H1 (cell line): ENCODE results near the gene MUC4. TPM values are rescaled to one million over a fixed set of nuclear protein-coding genes. Genes with fewer than 3 reads are reported as not detected.

ENCODE experiments used
- CTCF ChIA-PET: fragments of 300-600 bp; sonication (Branson Sonifier 250); formaldehyde crosslinking; loops from one replicate; lab custom pipeline; 2021; ENCODE audit not compliant: partially characterized antibody; lab: Charles Lee
- POLR2A ChIA-PET: fragments of 300-600 bp; sonication (Branson Sonifier 250); formaldehyde crosslinking; loops from one replicate; lab custom pipeline; 2021; ENCODE audit warnings: inconsistent platforms; ENCODE audit not compliant: partially characterized antibody; lab: Charles Lee
- DNase-seq, 2 experiments: peaks; one replicate each; pipeline versions ENCODE4 v3.0.0 to v3.0.0-alpha.2; 2010 to 2022; ENCODE audit warnings: low spot score in 2 of 2, low read depth in 1 of 2, mixed read lengths in 1 of 2
- FAIRE-seq: peaks from 2 replicates; lab custom pipeline; 2011; peaks lifted over from hg19 to GRCh38; lab: Jason Lieb, UNC
- H2AFZ ChIP-seq: 2 replicates; pipeline ENCODE4 v1.8.1; 2012; ENCODE audit warnings: low read length, inconsistent platforms
- H2AK5ac ChIP-seq: 2 replicates; pipeline ENCODE4 v1.6.1; 2013; ENCODE audit warnings: low read depth, low read length
- H2BK120ac ChIP-seq: replicated peaks from 2 replicates; pipeline ENCODE3; 2013; ENCODE audit warnings: low read depth, low read length, inconsistent platforms
- H2BK12ac ChIP-seq: 2 replicates; pipeline ENCODE4 v1.6.1; 2013; ENCODE audit warnings: low read depth, low read length
- H2BK15ac ChIP-seq: 2 replicates; pipeline ENCODE4 v1.6.1; 2013; ENCODE audit warnings: low read length
- H2BK20ac ChIP-seq: 2 replicates; pipeline ENCODE4 v1.6.1; 2013; ENCODE audit warnings: low read length
- H2BK5ac ChIP-seq: 2 replicates; pipeline ENCODE4 v1.6.1; 2013; ENCODE audit warnings: low read depth, low read length
- H3K14ac ChIP-seq: 2 replicates; pipeline ENCODE4 v1.6.1; 2013; ENCODE audit warnings: inconsistent platforms; ENCODE audit not compliant: insufficient read length
- H3K18ac ChIP-seq: 2 replicates; pipeline ENCODE4 v1.6.1; 2013; ENCODE audit warnings: low read length; ENCODE audit errors: extremely low read depth
- H3K23ac ChIP-seq: 2 replicates; pipeline ENCODE4 v1.6.1; 2013; ENCODE audit warnings: inconsistent platforms; ENCODE audit not compliant: insufficient read length
- H3K23me2 ChIP-seq: 2 replicates; pipeline ENCODE4 v1.6.1; 2013; ENCODE audit warnings: low read depth, low read length
- H3K27ac ChIP-seq: 2 replicates; pipeline ENCODE4 v1.6.1; 2011; ENCODE audit warnings: low read depth, low read length, inconsistent platforms
- H3K27me3 ChIP-seq, 4 experiments: replicated peaks in 1 of 4; 1 replicate in 1 of 4; 2 replicates in 3 of 4; pipeline versions ENCODE4 v1.6.1 to v1.8.1; 2011 to 2013; ENCODE audit warnings: low read length in 3 of 4, mild to moderate bottlenecking in 3 of 4, inconsistent platforms in 2 of 4, mixed read lengths in 2 of 4, moderate library complexity in 1 of 4; ENCODE audit not compliant: control insufficient read depth in 3 of 4, insufficient read depth in 3 of 4; ENCODE audit errors: extremely low read depth in 1 of 4
- H3K36me3 ChIP-seq, 4 experiments: 2 replicates each; pipeline versions ENCODE4 v1.6.1 to v1.8.1; 2011 to 2013; ENCODE audit warnings: mild to moderate bottlenecking in 4 of 4, low read length in 3 of 4, moderate library complexity in 2 of 4, control low read depth in 1 of 4, inconsistent platforms in 1 of 4; ENCODE audit not compliant: insufficient read depth in 4 of 4, control insufficient read depth in 2 of 4
- H3K4ac ChIP-seq: replicated peaks from 2 replicates; pipeline ENCODE3; 2013; ENCODE audit warnings: low read length, low read depth, mixed read lengths, inconsistent platforms; ENCODE audit not compliant: insufficient read length
- H3K4me1 ChIP-seq, 4 experiments: replicated peaks in 1 of 4; 1 replicate in 1 of 4; 2 replicates in 3 of 4; pipeline versions ENCODE4 v1.6.1 to v1.8.1; 2011 to 2013; ENCODE audit warnings: low read length in 3 of 4, inconsistent platforms in 2 of 4, mixed read lengths in 1 of 4; ENCODE audit not compliant: insufficient read depth in 4 of 4, control insufficient read depth in 3 of 4
- H3K4me2 ChIP-seq, 2 experiments: 2 replicates each; pipeline versions ENCODE4 v1.6.1 to v1.8.1; 2011 to 2013; ENCODE audit warnings: low read depth in 2 of 2, low read length in 2 of 2, control low read depth in 1 of 2, inconsistent platforms in 1 of 2, mild to moderate bottlenecking in 1 of 2; ENCODE audit not compliant: insufficient read depth in 1 of 2
- H3K4me3 ChIP-seq, 4 experiments: fragments of 200-600, 300-600 bp in 1 of 4; sonication (generic), shearing (Covaris generic), sonication (Bioruptor Twin) in 1 of 4; 2 replicates each; pipeline versions ENCODE4 v1.5.1 to v1.8.1; 2011 to 2016; ENCODE audit warnings: low read length in 4 of 4, low read depth in 3 of 4, control low read depth in 2 of 4, inconsistent platforms in 2 of 4, mild to moderate bottlenecking in 2 of 4, mixed read lengths in 1 of 4, moderate library complexity in 1 of 4; ENCODE audit not compliant: insufficient read depth in 2 of 4; ENCODE audit errors: extremely low read depth in 1 of 4
- H3K56ac ChIP-seq: replicated peaks from 2 replicates; pipeline ENCODE3; 2013; ENCODE audit warnings: low read depth, mild to moderate bottlenecking, mixed read lengths, low read length, inconsistent platforms; ENCODE audit not compliant: insufficient read length
- H3K79me1 ChIP-seq: 2 replicates; pipeline ENCODE4 v1.6.1; 2013; ENCODE audit warnings: low read depth, low read length, control low read depth
- H3K79me2 ChIP-seq, 2 experiments: 2 replicates each; pipeline versions ENCODE4 v1.6.1 to v1.8.1; 2012 to 2013; ENCODE audit warnings: low read length in 2 of 2, mild to moderate bottlenecking in 2 of 2, inconsistent platforms in 1 of 2; ENCODE audit not compliant: insufficient read depth in 2 of 2, control insufficient read depth in 1 of 2
- H3K9ac ChIP-seq, 4 experiments: replicated peaks in 1 of 4; 1 replicate in 1 of 4; 2 replicates in 3 of 4; pipeline versions ENCODE4 v1.6.1 to v1.8.1; 2011 to 2013; ENCODE audit warnings: low read depth in 3 of 4, low read length in 3 of 4, control low read depth in 2 of 4, mild to moderate bottlenecking in 2 of 4, moderate library complexity in 2 of 4, inconsistent platforms in 1 of 4; ENCODE audit errors: extremely low read depth in 1 of 4
- H3K9me3 ChIP-seq, 2 experiments: 2 replicates each; pipeline versions ENCODE4 v1.6.1 to v1.8.1; 2012 to 2013; ENCODE audit warnings: mild to moderate bottlenecking in 2 of 2, moderate library complexity in 2 of 2, control low read depth in 1 of 2, inconsistent platforms in 1 of 2, low read depth in 1 of 2, low read length in 1 of 2, mixed read lengths in 1 of 2; ENCODE audit not compliant: insufficient read depth in 2 of 2
- H4K20me1 ChIP-seq, 2 experiments: replicated peaks in 1 of 2; 2 replicates each; pipeline versions ENCODE3 to v1.8.1; 2011 to 2013; ENCODE audit warnings: inconsistent platforms in 2 of 2, low read length in 2 of 2, mild to moderate bottlenecking in 1 of 2; ENCODE audit not compliant: insufficient read depth in 2 of 2, control insufficient read depth in 1 of 2
- H4K5ac ChIP-seq: 2 replicates; pipeline ENCODE4 v1.6.1; 2013; ENCODE audit warnings: low read length, low read depth, mixed read lengths, inconsistent platforms; ENCODE audit not compliant: insufficient read length
- H4K8ac ChIP-seq: 2 replicates; pipeline ENCODE4 v1.8.0; 2013; ENCODE audit warnings: mild to moderate bottlenecking, moderate library complexity, low read length, inconsistent platforms; ENCODE audit not compliant: insufficient read depth; ENCODE audit errors: extremely low read depth
- H4K91ac ChIP-seq: replicated peaks from 2 replicates; pipeline ENCODE3; 2013; ENCODE audit warnings: low read length, mixed read lengths, inconsistent platforms; ENCODE audit not compliant: insufficient read length
- MAFK ChIP-seq: IDR thresholded peaks from 2 replicates; pipeline ENCODE4 v1.6.1; 2012; ENCODE audit warnings: low read depth, mild to moderate bottlenecking, improper control_type of control experiment, low read length
- RAD21 ChIP-seq, 2 experiments: IDR thresholded peaks in 1 of 2; conservative IDR thresholded peaks in 1 of 2; 2 replicates each; pipeline ENCODE4 v1.6.1; 2011; ENCODE audit warnings: low read depth in 2 of 2, low read length in 2 of 2, improper control_type of control experiment in 1 of 2, inconsistent platforms in 1 of 2, mild to moderate bottlenecking in 1 of 2, moderate library complexity in 1 of 2
- SIX5 ChIP-seq: IDR thresholded peaks from 2 replicates; pipeline ENCODE4 v1.6.1; 2011; ENCODE audit warnings: mild to moderate bottlenecking, low read depth, low read length
- SP1 ChIP-seq: IDR thresholded peaks from 2 replicates; pipeline ENCODE4 v1.6.1; 2011; ENCODE audit warnings: low read depth, low read length
- WGBS, 2 experiments: shearing (Covaris generic) in 1 of 2; methylation state at CpG; one replicate each; pipeline versions ENCODE4 v1.1.6 to v1.1.7; 2013 to 2015; ENCODE audit warnings: low lambda C conversion rate in 2 of 2, mixed read lengths in 2 of 2, inconsistent platforms in 1 of 2, low coverage in 1 of 2, missing lambda C conversion rate in 1 of 2; ENCODE audit not compliant: insufficient replicate concordance in 2 of 2, insufficient coverage in 1 of 2, insufficient read length in 1 of 2; ENCODE audit errors: extremely low coverage in 1 of 2, missing lambda C conversion rate in 1 of 2; 5-methylcytosine and 5-hydroxymethylcytosine counted together
- polyA plus RNA-seq, 7 experiments: library from polyadenylated mRNA; depleted of rRNA in 3 of 7; stranded (reverse) in 5 of 7; unstranded in 2 of 7; fragments of >200 nt in 5 of 7; fragments of 200-250 nt in 2 of 7; gene quantifications; 1 replicate in 5 of 7; 2 replicates in 1 of 7; 4 replicates in 1 of 7; pipeline versions ENCODE4 v1.2.1 to v1.2.3, GENCODE V29; 2011 to 2013; ENCODE audit warnings: missing spikeins in 2 of 7, mixed read lengths in 2 of 7
- total RNA-seq: library from RNA; stranded (reverse); fragmentation: NEBNext Ultra II Directional; extraction: Animal tissue kit (Norgen Biotek cat#: 25700); gene quantifications from 2 replicates; pipeline ENCODE4 v1.2.1, GENCODE V29; 2021
- TF ChIP-seq, protein P1 (sequence below), 3 experiments: IDR thresholded peaks; 1 replicate in 2 of 3; 2 replicates in 1 of 3; pipeline versions ENCODE4 v1.5.1 to v1.6.1; 2011; ENCODE audit warnings: low read length in 3 of 3, mild to moderate bottlenecking in 3 of 3, inconsistent platforms in 2 of 3, low read depth in 1 of 3, moderate library complexity in 1 of 3; ENCODE audit not compliant: insufficient read depth in 1 of 3; ENCODE audit errors: control extremely low read depth in 1 of 3

The MUC4 gene
- total and polyA plus RNA-seq, 2 of the 8 experiments (the other 6 are each of a cell fraction or from before 2014, with no cell fraction given), result 0.89 to 2.0 TPM

DNA sequence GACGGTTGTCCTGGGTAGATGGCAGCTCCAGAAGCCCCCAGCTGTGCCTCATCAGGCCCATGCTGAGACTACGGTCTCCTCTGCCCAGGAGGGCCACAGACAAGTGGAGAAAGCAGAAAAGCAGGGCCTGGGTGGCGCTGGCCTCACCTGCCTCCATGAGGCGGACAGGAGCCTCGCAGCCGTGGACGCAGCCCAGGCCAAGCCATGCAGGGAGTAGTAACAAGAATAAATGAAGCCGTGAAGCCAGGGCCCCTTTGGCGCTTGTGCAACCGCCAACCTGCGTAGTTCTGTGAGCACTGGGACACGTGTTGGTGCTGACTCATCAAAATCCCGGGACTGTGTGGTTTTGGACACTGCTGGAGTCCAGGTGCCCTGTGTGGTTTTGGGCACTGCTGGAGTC is 12.3 kb upstream of the MUC4 start:
- no peak overlapping the region for H4K91ac ChIP-seq

More for the DNA sequence above, 12.3 kb upstream of the MUC4 start:
- ChIA-PET POLR2A (no interaction called here), CTCF (no interaction called here)
- no peak overlapping the region for H3K4ac ChIP-seq
- WGBS, 2 experiments, result 87% methylated on average over 13 of the region's 13 CpGs; no CpG with 5 or more reads in 1 of the 2 experiments
- no peak overlapping the region for H4K8ac ChIP-seq
- no peak overlapping the region for H2BK120ac ChIP-seq
- H3K79me1 ChIP-seq, result no peaks in the 10 kb centered on the region
- H3K27me3 ChIP-seq, result no peaks in the 10 kb centered on the region
- H3K56ac ChIP-seq, result no peak overlapping the region
- H3K4me1 ChIP-seq, result no peaks in the 10 kb centered on the region; a peak in 1 of 7 replicates
- H3K23me2 ChIP-seq, result no peaks in the 10 kb centered on the region
- no peaks in the 10 kb centered on the region for H3K9me3 ChIP-seq
- no peak overlapping the region for H3K23ac ChIP-seq
- no peak overlapping the region for H4K5ac ChIP-seq
- no peak overlapping the region for H3K14ac ChIP-seq
- TF ChIP-seq MAFK (peak; percentile 60), SIX5 (no peak), RAD21 (IDR thresholded peaks at IDR 0.05 in 1 of 2, conservative IDR thresholded peaks at IDR 0.05 in 1 of 2; ENCODE audit: low read depth in 2 of 2, low read length in 2 of 2) (peak; percentile 24 to 37; a peak in 3 of 4 replicates), SP1 (no peak)
- TF ChIP-seq, protein P1, sequence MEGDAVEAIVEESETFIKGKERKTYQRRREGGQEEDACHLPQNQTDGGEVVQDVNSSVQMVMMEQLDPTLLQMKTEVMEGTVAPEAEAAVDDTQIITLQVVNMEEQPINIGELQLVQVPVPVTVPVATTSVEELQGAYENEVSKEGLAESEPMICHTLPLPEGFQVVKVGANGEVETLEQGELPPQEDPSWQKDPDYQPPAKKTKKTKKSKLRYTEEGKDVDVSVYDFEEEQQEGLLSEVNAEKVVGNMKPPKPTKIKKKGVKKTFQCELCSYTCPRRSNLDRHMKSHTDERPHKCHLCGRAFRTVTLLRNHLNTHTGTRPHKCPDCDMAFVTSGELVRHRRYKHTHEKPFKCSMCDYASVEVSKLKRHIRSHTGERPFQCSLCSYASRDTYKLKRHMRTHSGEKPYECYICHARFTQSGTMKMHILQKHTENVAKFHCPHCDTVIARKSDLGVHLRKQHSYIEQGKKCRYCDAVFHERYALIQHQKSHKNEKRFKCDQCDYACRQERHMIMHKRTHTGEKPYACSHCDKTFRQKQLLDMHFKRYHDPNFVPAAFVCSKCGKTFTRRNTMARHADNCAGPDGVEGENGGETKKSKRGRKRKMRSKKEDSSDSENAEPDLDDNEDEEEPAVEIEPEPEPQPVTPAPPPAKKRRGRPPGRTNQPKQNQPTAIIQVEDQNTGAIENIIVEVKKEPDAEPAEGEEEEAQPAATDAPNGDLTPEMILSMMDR (IDR thresholded peaks at IDR 0.05; ENCODE audit: control extremely low read depth in 1 of 3, insufficient read depth in 1 of 3, low read depth in 1 of 3, low read length in 3 of 3), result peak; percentile 3 to 22 (median 14); a peak in 3 of 4 replicates
- H3K79me2 ChIP-seq, result no peaks in the 10 kb centered on the region
- H3K27ac ChIP-seq, result no peak overlapping the region
- no peak overlapping the region for H2AK5ac ChIP-seq
- H3K18ac ChIP-seq, result no peak overlapping the region
- no peak overlapping the region for H3K4me3 ChIP-seq
- H3K36me3 ChIP-seq, result no peaks in the 10 kb centered on the region
- no peaks in the 10 kb centered on the region for H4K20me1 ChIP-seq
- H2AFZ ChIP-seq, result peak overlapping the region; percentile 51; the same call in 1 of the 2 replicates
- no peak for DNase-seq
- 0 out of 2 replicates have a peak overlapping the region, but pooled peaks have one; percentile 46 for H2BK15ac ChIP-seq
- FAIRE-seq, result no peak
- H2BK12ac ChIP-seq, result 0 out of 2 replicates have a peak overlapping the region, but pooled peaks have one; percentile 60
- no peak overlapping the region for H3K9ac ChIP-seq
- H2BK5ac ChIP-seq, result peak overlapping the region; percentile 52; the same call in 1 of the 2 replicates
- H2BK20ac ChIP-seq, result no peak overlapping the region; the same call in 1 of the 2 replicates
- H3K4me2 ChIP-seq, result no peak overlapping the region
